ENCODE data around the gene OR9K2.

DNA sequence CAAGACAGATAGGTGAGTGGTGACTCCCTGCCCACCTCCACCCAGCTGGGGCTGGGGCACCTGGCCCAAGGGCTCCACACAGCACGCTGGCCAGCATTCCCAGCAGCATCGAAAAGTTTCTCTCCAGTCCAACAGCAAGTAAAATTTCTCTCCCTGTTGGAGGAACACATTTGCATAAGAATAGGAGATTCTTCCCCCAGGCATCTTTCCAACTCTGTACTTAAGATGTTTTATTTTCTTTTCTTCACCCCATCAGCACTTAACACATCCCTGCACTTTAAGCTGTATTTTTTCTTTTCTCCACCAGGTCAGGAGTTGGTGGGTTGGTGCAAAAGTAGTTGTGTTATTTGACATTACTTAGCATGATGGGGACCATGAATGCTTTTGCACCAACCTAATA is 47.2 kb downstream of the OR9K2 start:
- TF ChIP-seq, protein P1, sequence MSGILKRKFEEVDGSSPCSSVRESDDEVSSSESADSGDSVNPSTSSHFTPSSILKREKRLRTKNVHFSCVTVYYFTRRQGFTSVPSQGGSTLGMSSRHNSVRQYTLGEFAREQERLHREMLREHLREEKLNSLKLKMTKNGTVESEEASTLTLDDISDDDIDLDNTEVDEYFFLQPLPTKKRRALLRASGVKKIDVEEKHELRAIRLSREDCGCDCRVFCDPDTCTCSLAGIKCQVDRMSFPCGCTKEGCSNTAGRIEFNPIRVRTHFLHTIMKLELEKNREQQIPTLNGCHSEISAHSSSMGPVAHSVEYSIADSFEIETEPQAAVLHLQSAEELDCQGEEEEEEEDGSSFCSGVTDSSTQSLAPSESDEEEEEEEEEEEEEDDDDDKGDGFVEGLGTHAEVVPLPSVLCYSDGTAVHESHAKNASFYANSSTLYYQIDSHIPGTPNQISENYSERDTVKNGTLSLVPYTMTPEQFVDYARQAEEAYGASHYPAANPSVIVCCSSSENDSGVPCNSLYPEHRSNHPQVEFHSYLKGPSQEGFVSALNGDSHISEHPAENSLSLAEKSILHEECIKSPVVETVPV (CRISPR knock-in tag; IDR thresholded peaks at IDR 0.05): no peak
- TF ChIP-seq, protein P2, sequence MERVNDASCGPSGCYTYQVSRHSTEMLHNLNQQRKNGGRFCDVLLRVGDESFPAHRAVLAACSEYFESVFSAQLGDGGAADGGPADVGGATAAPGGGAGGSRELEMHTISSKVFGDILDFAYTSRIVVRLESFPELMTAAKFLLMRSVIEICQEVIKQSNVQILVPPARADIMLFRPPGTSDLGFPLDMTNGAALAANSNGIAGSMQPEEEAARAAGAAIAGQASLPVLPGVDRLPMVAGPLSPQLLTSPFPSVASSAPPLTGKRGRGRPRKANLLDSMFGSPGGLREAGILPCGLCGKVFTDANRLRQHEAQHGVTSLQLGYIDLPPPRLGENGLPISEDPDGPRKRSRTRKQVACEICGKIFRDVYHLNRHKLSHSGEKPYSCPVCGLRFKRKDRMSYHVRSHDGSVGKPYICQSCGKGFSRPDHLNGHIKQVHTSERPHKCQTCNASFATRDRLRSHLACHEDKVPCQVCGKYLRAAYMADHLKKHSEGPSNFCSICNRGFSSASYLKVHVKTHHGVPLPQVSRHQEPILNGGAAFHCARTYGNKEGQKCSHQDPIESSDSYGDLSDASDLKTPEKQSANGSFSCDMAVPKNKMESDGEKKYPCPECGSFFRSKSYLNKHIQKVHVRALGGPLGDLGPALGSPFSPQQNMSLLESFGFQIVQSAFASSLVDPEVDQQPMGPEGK (CRISPR knock-in tag; IDR thresholded peaks at IDR 0.05; ENCODE audit: borderline replicate concordance): no peak
- TF ChIP-seq ZFP30 (CRISPR knock-in tag; IDR thresholded peaks at IDR 0.05) (no peak), SNAI2 (CRISPR knock-in tag; IDR thresholded peaks at IDR 0.05) (no peak), ISL1 (CRISPR knock-in tag; IDR thresholded peaks at IDR 0.05) (no peak), ARNTL (CRISPR knock-in tag; IDR thresholded peaks at IDR 0.05; ENCODE audit: borderline replicate concordance, low read depth) (no peak), CSDC2 (CRISPR knock-in tag; IDR thresholded peaks at IDR 0.05) (no peak), ZNF70 (CRISPR knock-in tag; IDR thresholded peaks at IDR 0.05) (no peak), ZFP3 (CRISPR knock-in tag; IDR thresholded peaks at IDR 0.05) (no peak), ZC3H10 (CRISPR knock-in tag; IDR thresholded peaks at IDR 0.05) (no peak), RARB (CRISPR knock-in tag; IDR thresholded peaks at IDR 0.05) (no peak), GLIS3 (CRISPR knock-in tag; IDR thresholded peaks at IDR 0.05) (no peak), TOX (CRISPR knock-in tag; IDR thresholded peaks at IDR 0.05; ENCODE audit: borderline replicate concordance) (no peak)

Data from SK-N-SH treated with all-trans-retinoic acid at 6 μM for 48 hours (cell line).